ENCODE data around the gene STUM. TPM values are rescaled to one million over a fixed set of nuclear protein-coding genes. Genes with fewer than 3 reads are reported as not detected.

Gene STUM
- total RNA-seq, 2 donors from 2014 or later = 1.0 to 3.2 TPM

- intact Hi-C loops (cut with DNase I) = no loop called here
- H3K36me3 ChIP-seq = no peaks in the 10 kb centered on the region
- H3K4me3 ChIP-seq = no peak overlapping the region
- no peaks in the 10 kb centered on the region for H3K9me3 ChIP-seq
- peak; percentile 65 for DNase-seq
- no peak overlapping the region for H3K9ac ChIP-seq (ENCODE audit: low read depth in 2 of 2, low read length in 2 of 2)
- no peaks in the 10 kb centered on the region for H3K27me3 ChIP-seq
- peak; percentile 79 for TF ChIP-seq CTCF (IDR thresholded peaks at IDR 0.05)
- no peak overlapping the region for H3K27ac ChIP-seq
- H3K4me1 ChIP-seq = no peaks in the 10 kb centered on the region
These were observed 78.0 kb downstream of the STUM start for GRCh38 chr1:226626577-226626956.

GRCh38 chr1:226627050-226627755 is 78.6 kb downstream of the STUM start:
- Histone ChIP-seq H3K9ac (ENCODE audit: low read depth in 2 of 2, low read length in 2 of 2) (no peak overlapping the region), H3K4me3 (no peak overlapping the region), H3K4me1 (no peaks in the 10 kb centered on the region), H3K36me3 (no peaks in the 10 kb centered on the region), H3K27me3 (no peaks in the 10 kb centered on the region), H3K27ac (no peak overlapping the region), H3K9me3 (no peaks in the 10 kb centered on the region)
- intact Hi-C loops (cut with DNase I) = no loop called here
- no peak for TF ChIP-seq CTCF (IDR thresholded peaks at IDR 0.05)
- DNase-seq = no peak

GRCh38 chr1:226627924-226628611 is 79.5 kb downstream of the STUM start:
- no peak overlapping the region for H3K4me3 ChIP-seq
- H3K36me3 ChIP-seq = no peaks in the 10 kb centered on the region
- H3K9ac ChIP-seq (ENCODE audit: low read depth in 2 of 2, low read length in 2 of 2) = no peak overlapping the region
- peaks cover 3% of the 10 kb centered on the region for H3K4me1 ChIP-seq
- no peak overlapping the region for H3K27ac ChIP-seq
- TF ChIP-seq CTCF (IDR thresholded peaks at IDR 0.05) = no peak
- DNase-seq = no peak
- H3K9me3 ChIP-seq = no peaks in the 10 kb centered on the region
- intact Hi-C loops (cut with DNase I) = no loop called here
- H3K27me3 ChIP-seq = no peaks in the 10 kb centered on the region

GRCh38 chr1:226628612-226629155 is 80.1 kb downstream of the STUM start:
- no peaks in the 10 kb centered on the region for H3K9me3 ChIP-seq
- no peak for DNase-seq
- H3K27ac ChIP-seq = no peak overlapping the region
- H3K36me3 ChIP-seq = no peaks in the 10 kb centered on the region
- intact Hi-C loops (cut with DNase I) = no loop called here
- H3K9ac ChIP-seq (ENCODE audit: low read depth in 2 of 2, low read length in 2 of 2) = no peak overlapping the region
- H3K4me1 ChIP-seq = peaks cover 3% of the 10 kb centered on the region
- TF ChIP-seq CTCF (IDR thresholded peaks at IDR 0.05) = no peak
- no peaks in the 10 kb centered on the region for H3K27me3 ChIP-seq
- H3K4me3 ChIP-seq = no peak overlapping the region

- Histone ChIP-seq H3K4me3 (no peak overlapping the region), H3K9ac (ENCODE audit: low read depth in 2 of 2, low read length in 2 of 2) (no peak overlapping the region), H3K36me3 (no peaks in the 10 kb centered on the region), H3K4me1 (peaks cover 8% of the 10 kb centered on the region), H3K27ac (no peak overlapping the region), H3K27me3 (no peaks in the 10 kb centered on the region), H3K9me3 (no peaks in the 10 kb centered on the region)
- intact Hi-C loops (cut with DNase I) = no loop called here
- TF ChIP-seq CTCF (IDR thresholded peaks at IDR 0.05) = no peak
- DNase-seq = no peak
These were observed 80.8 kb downstream of the STUM start for GRCh38 chr1:226629210-226629895.
